ENCODE data around the gene SFTA2.

DNA sequence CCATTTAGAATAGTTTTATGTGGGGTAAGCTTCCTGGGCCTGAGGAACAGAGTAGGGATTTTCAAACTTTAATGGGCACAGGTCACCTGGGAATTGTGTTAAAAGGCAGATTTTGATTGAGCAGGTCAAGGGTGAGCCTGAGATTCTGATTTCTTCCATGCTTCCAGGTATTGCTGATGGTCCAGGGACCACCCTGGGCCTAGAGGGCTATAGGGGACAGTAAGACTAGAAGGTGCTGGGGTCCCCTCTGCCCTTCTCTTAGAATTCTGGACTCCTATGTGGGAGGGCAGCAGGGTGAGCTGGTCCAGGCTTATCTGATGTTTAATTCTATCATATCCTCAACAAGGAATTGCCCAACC, 45.1 kb downstream of the SFTA2 start:
- TF ChIP-seq, protein P1, sequence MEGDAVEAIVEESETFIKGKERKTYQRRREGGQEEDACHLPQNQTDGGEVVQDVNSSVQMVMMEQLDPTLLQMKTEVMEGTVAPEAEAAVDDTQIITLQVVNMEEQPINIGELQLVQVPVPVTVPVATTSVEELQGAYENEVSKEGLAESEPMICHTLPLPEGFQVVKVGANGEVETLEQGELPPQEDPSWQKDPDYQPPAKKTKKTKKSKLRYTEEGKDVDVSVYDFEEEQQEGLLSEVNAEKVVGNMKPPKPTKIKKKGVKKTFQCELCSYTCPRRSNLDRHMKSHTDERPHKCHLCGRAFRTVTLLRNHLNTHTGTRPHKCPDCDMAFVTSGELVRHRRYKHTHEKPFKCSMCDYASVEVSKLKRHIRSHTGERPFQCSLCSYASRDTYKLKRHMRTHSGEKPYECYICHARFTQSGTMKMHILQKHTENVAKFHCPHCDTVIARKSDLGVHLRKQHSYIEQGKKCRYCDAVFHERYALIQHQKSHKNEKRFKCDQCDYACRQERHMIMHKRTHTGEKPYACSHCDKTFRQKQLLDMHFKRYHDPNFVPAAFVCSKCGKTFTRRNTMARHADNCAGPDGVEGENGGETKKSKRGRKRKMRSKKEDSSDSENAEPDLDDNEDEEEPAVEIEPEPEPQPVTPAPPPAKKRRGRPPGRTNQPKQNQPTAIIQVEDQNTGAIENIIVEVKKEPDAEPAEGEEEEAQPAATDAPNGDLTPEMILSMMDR (IDR thresholded peaks at IDR 0.05): no peak
- no peak for TF ChIP-seq EP300 (IDR thresholded peaks at IDR 0.05)
- TF ChIP-seq POLR2AphosphoS5 (IDR thresholded peaks at IDR 0.05): no peak
- no peak for TF ChIP-seq POLR2A (IDR thresholded peaks at IDR 0.05)
